HG03159 (cell line): ENCODE data around the gene PLEKHH1.

Experiments used
- ATAC-seq: cut with Tn5 transposase; IDR thresholded peaks from one replicate; pipeline ENCODE4 v1.9.1; 2021; ENCODE audit warnings: mild to moderate bottlenecking, moderate library complexity; ENCODE audit not compliant: unreplicated experiment

Gene PLEKHH1

DNA sequence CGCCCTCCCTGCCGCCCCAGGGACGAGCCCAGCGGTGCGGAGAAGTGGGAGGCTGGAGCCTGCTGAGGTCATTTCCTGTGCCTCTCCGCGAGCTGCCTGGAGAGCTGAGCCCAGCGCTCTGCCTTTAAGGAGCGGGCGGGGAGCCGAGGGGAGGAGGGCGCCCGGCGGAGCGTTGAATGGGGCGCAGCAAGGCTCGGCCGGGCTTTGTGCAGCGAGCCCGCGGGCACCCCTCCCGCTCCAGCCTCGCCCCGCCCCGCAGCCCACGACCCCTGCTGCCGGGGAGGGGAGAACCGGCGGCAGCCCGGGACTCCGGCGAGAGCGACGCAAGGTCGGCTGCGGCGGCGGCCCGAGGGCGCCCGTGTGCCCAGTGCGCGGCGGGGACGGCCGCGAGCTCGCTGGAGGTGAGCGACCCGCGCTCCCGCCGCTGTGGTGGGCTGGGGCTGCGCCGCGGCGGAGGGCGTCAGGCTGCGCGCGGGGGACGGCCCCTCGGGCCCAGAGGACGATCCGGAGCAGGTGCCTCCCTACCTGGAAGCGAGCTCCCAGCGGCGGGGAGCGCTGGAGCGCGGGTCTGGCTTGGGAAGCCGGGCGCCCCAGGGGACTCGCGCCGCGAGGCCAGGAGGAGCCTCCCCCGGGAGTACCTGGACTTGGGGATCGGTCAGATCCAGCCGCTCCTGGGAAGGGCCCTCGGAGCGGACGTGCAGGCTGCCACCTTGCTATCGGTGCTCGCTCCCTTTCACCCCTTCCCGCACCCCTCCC lies at the start of gene PLEKHH1:
TSS of gene PLEKHH1 (plus strand) at position 293 of the 756 bp plus-strand sequence. CDS start 8,578 bp downstream, outside the sequence.
- ATAC-seq, result peak; percentile 44

GRCh38 chr14:67483579-67484285 lies 49.4 kb upstream of the PLEKHH1 start:
- no peak for ATAC-seq

DNA sequence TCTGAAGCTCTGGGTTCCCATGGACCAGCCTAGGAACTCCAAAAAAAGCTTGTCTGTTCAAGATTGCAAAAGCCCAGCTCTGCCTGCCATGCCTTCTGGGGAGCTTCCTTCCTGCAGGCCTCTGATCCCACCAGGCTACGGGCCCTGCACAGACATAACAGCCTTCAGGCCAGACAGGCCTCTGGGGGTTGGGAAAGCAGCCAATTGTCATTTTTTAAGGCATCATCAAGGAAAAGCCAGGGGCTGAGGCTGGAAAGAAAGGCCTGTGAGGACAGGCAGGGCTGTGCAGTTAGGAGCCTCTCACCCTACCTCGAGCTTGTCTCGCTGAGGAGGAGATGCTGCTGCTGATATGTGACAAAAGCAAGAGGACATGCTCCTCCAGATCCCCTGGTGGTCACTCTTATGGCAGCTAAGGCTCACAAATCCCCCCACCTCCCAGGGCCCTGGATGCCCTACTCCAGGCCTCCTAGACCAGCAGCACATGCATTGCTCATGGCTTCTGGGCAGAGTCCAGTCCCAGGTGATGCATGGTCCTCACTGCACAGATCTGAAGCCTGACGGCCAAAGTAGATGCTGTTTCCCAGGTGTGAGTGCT lies 47.5 kb upstream of the PLEKHH1 start:
- ATAC-seq, result no peak

GRCh38 chr14:67486890-67487289 lies 46.2 kb upstream of the PLEKHH1 start:
- ATAC-seq, result no peak

DNA sequence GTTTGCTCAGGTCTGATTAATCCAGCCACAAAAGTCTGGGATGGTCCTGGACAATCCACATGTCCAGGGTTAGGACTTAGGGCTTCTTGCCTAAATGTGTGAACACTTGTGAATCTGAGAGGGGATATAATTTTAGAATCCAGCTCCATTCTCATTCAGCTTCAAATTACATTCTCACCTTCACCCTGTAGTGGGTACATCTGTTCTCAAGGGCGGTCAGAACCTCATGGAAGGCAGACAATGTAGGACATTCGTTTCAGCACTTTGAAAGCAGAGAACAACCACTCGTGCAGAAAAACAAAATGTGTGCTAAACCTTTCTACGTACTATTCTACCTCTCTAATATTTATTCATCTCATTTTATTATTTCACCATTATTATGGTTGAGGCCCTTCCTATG lies 45.8 kb upstream of the PLEKHH1 start:
- no peak for ATAC-seq

DNA sequence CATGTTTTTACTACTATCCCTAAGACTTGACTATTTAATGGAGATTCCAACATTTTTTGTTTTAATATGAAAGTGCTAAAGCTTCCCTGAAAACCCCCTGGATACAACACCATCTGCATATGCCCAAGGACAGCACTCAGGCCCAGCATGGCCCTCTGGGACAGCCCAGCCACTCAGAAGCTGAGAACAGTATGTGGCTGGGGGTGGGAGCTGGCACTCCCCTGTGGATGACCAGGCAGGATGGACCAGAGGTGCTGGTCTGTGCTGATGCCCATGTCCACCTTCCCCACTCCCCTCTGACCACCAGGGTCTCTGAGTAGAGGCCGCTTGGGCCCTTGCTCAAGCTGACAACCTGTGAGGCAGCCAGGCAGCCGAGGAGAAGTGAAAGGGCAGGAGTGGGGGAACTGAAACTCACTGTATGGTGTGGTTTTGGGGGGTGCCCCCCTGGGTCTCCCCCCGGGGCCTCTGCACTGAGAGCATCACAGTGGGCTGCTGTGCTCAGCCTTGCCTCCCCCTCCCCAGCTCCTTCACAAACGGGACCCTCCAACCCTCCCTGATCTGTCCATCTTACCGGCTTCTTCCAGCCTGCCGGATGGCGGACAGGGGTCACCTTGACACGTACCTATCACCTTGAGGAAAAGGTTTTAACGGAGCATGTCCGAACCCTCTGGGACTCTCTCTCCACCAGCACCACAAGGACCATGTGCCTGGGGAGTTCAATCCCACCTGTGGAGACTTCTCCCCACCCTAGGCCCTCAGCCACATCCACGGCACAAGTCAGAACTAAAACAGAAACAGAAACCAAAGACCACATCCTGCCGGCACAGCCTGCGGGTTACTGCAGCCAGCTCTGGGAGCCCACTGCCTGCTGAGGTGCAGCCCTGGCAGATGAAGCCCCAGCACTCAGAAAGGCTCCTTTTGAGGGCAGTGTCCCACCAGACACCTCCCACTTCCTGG lies 44.9 kb upstream of the PLEKHH1 start, which contains the start of gene TMEM229B:
TSS of gene TMEM229B (minus strand) at position 785 of the 957 bp plus-strand sequence. CDS start 14,798 bp downstream, outside the sequence.
- peak; percentile 93 for ATAC-seq

DNA sequence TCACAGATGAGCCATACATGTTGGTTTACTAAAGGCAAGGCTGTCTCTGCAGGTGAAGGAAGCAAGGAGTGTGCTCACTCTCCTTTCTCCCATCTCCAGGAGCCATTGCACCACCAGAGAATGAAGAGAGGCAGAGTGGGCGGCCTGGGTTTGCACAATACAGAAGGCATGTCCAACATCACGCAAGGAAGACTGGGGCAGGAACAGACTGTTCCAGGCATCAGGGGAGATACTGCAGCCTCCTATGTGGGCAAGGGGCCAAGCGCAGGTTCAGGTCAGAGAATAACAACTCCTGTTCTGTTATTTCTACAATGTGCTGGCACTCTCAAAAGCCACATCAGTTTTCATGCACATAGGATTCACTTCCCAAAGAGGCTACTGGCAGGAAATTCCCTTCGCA lies 42.9 kb upstream of the PLEKHH1 start:
- no peak for ATAC-seq

DNA sequence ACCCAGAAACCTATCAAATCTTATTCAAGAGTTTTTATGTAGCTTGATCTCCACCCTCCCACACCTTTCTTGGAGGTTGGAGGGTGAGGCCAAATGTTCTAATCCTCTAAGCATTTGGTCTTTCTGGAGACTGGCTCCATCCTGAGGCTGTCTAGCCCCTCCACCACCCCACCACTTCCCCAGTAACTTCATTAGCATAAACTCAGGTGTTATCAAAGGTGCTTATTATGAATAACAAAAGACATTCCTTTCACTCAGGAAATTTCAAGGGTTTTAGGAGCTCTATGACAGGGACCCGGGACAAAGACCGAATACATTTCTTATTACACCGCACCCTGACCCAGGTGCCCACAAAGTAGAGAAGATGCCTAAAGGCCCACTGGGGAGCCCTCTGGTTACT lies 41.8 kb upstream of the PLEKHH1 start:
- ATAC-seq, result no peak

DNA sequence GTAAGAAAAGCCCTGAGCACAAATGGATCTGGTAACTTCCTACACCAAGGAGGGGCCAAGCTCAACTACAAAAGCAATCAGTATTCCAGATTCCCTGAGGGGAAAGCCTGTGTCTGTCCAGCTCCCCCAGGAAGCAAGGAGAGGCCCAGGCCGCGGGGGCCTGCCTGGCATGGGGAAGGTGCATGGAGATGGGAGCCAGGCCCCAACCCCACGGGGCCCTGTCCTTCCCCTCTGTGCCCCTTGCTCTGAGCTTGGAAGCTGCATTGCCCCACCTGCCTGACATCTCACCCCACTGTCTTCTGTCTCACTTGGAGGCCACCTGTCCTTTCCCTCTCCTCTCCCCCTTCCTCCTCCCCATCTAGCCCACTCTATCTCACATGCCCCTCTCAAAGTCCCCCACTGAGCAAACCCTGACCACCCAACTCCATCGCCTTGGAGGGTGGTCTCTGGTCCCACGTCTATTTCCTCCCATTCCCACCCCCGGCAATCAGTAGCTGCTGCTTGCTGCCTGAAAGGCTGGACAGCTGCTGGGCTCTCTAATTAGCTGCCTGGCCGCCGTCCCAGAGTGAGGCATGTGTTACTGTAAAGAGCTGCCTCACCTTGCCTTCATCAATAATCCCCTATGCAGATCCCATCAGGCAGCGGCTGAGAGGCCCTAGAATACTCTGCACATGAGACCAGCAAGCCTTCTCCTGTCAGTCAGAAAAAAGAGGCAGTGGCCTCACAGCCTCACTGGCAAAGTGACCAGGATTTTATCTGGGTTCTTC lies 41.2 kb upstream of the PLEKHH1 start:
- no peak for ATAC-seq

DNA sequence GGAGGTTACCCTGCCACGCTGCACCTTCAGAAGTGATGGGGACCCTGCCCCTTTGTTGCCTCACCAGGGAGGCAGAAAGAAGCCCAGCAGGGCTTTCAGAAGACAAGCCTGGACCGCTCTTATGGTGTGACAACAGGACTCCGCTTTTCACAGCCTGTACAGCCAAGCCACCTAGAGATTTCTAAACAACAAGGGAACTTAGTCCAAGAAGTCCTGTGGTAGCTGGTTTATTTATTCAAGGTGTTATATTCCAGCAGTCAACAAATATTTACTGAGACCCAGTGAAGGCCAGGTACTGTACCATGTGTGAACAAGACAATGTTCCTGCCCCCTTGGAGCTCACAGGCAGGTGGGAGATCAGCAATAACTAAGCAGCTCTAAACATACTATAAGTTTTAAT lies 40.6 kb upstream of the PLEKHH1 start:
- ATAC-seq, result no peak

DNA sequence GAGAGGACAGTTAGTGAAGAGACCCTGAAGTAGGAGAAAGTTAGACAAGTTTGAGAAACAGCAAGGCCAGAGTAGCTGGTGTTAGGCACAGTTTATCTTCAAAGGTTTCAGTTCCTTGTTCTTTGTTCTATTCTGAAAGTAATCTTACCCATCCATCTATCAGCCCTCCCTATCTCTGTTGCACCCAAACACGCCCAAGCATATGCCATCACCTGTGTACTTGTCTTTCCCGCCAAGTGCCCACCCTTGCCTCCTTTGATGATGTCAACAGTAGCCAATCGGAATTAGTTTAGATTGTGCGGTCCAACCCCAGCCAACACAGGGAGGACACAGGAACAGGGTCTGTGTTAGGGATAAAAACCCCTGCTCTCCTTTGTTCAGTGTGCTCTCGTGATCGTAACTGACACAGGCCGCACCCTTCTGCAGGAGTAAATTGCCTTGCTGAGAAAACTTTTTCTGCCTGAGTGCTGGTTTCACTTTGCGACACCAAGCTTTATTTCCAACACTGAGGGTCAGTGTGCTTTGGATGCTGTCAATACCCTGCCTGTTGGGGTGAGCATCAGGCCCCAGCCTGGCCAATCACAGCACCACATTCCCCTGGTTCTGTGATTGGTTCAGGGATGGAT lies 39.9 kb upstream of the PLEKHH1 start:
- no peak for ATAC-seq

DNA sequence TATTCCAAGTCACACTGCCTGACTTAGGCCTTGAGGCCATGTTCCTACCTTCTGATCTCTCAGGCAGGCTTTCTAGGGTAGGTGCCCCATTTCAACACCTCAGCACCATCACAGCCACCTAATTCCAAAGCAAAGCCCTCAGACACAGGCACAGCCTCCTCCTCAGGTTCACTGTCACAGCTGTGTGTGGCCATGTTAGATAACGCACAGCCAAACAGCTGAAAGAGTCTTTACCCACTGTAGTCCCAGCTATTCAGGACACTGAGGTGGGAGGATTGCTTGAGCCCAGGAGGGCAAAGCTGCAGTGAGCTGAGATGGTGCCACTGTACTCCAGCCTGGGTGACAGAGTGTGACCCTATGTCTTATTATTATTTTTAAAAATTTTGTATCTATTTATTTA lies 37.3 kb upstream of the PLEKHH1 start:
- ATAC-seq, result no peak

- no peak for ATAC-seq
Measured at GRCh38 chr14:67497216-67497615, 35.9 kb upstream of the PLEKHH1 start.

GRCh38 chr14:67497716-67498115 lies 35.4 kb upstream of the PLEKHH1 start:
- no peak for ATAC-seq

- no peak for ATAC-seq
Measured at GRCh38 chr14:67500981-67501380, 32.1 kb upstream of the PLEKHH1 start.

DNA sequence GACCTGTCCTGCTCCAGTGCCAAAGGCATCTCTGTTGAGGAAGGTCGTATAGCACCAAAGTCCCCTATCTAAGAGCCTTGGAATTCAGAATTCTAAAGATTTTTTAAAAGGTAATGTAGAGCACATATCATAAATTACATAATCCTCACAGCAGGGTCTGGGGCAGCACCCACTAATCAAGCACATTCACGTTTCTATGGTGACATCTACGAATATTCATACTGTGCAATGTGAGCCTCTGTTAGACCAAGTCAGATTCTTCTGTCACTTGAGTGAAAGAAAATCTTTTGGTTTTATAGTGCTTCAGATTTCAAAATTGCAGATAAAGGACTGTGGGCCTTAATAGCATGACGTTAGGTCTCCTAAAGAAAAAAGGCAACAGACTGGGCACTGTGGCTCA lies 31.4 kb upstream of the PLEKHH1 start:
- ATAC-seq, result no peak

DNA sequence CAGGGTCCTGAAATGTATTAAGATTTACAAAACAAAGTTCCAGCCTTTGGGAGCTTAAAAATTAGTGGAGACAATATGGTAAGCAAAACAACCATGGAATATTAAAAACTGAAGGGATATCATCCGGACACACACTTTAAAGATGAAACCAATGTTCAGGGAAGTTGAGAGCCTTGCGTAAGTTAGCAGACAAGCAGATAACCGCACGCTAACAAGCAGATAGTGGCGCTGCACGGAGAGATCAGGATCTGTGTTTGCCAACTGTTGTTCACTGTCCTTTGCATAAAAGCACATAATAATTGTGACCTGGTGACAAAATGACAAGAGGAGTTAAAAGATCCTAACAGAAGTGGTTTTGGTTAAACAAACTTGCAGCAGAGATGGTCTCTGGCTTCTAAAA lies 30.2 kb upstream of the PLEKHH1 start:
- ATAC-seq, result no peak

DNA sequence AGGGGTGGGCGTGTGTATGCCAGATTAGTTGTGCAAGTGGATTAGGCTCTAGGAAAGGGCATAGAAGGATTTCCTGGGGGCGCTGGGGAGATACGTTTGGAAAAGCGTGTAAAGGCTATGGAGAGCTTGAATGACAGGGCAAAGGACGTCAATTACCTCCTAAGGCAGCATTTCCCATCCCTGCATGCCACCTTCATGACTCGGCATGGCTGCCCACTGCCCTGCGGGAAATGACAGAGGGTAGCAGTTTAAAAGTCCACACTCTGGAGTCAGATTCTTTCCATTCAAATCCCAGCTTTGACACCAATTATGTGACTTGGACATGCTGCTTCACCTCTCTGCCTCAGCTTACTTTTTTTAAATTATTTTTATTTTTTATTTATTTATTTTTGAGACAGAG lies 29.8 kb upstream of the PLEKHH1 start:
- ATAC-seq, result no peak

DNA sequence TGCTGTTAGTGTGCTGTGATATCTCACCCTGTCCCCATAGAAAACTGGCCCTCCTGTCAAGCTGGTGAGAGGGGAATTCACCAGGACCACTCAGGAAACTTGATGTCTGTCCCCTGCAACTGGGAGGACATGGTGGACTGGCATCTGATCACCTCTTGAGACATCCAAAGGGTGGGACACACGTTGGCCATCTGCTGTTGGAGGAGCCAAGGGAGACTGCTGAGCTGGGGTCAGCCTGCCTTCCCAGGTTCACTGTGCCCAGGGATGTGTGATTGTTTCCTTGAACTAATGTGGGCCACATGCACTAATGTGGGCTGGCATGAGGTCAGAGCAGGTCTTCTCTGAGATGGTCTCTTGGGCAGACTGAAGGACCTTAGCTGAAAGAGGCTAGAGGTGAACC lies 27.8 kb upstream of the PLEKHH1 start:
- ATAC-seq, result no peak

- ATAC-seq, result no peak
Measured at GRCh38 chr14:67508956-67509355, 24.1 kb upstream of the PLEKHH1 start.
